ENCODE data around the gene CA12.

Gene CA12

GRCh38 chr15:63276342-63277037 lies 105.2 kb downstream of the CA12 start:
- no peak for DNase-seq (ENCODE audit: low read depth in 4 of 4, low spot score in 1 of 4)

- DNase-seq (ENCODE audit: low read depth in 4 of 4, low spot score in 1 of 4): no peak
These were observed 107.2 kb downstream of the CA12 start for GRCh38 chr15:63274427-63274826.

Data from stimulated activated CD4-positive, alpha-beta T cell treated with anti-CD3 and anti-CD28 coated beads, Interleukin-1b, Interleukin-23, amount 100 ng/mL, for 24 hours (primary cell).